Measurements from ENCODE around the gene BCAS3. TPM values are rescaled to one million over a fixed set of nuclear protein-coding genes. Genes with fewer than 3 reads are reported as not detected.

The BCAS3 gene
- total RNA-seq, 3 donors from 2014 or later, result 21.6 to 33.4 (median 32.1) TPM

GRCh38 chr17:61371606-61372005 is 694.0 kb downstream of the BCAS3 start:
- ATAC-seq, result no peak
- H3K4me3 ChIP-seq, result no peak overlapping the region
- no peak for TF ChIP-seq CTCF (IDR thresholded peaks at IDR 0.05)
- no peaks in the 10 kb centered on the region for H3K9me3 ChIP-seq
- DNase-seq, result no peak
- intact Hi-C loops (cut with DNase I, micrococcal nuclease), result no loop called here
- H3K4me1 ChIP-seq (ENCODE audit: low read depth), result no peaks in the 10 kb centered on the region
- no peaks in the 10 kb centered on the region for H3K36me3 ChIP-seq (ENCODE audit: low read depth)

GRCh38 chr17:61372436-61372835 is 694.8 kb downstream of the BCAS3 start:
- Histone ChIP-seq H3K4me1 (ENCODE audit: low read depth) (no peaks in the 10 kb centered on the region), H3K4me3 (no peak overlapping the region), H3K9me3 (no peaks in the 10 kb centered on the region), H3K36me3 (ENCODE audit: low read depth) (no peaks in the 10 kb centered on the region)
- TF ChIP-seq CTCF (IDR thresholded peaks at IDR 0.05), result no peak
- DNase-seq (no peak), ATAC-seq (no peak)
- intact Hi-C loops (cut with DNase I, micrococcal nuclease), result no loop called here

- Histone ChIP-seq H3K4me1 (ENCODE audit: low read depth) (no peaks in the 10 kb centered on the region), H3K4me3 (no peak overlapping the region), H3K9me3 (no peaks in the 10 kb centered on the region), H3K36me3 (ENCODE audit: low read depth) (no peaks in the 10 kb centered on the region)
- no peak for TF ChIP-seq CTCF (IDR thresholded peaks at IDR 0.05)
- intact Hi-C loops (cut with DNase I, micrococcal nuclease), result no loop called here
- ATAC-seq, result no peak
- DNase-seq, result no peak
Measured at GRCh38 chr17:61376931-61377838, 699.5 kb downstream of the BCAS3 start.

GRCh38 chr17:61378658-61379456 is 701.2 kb downstream of the BCAS3 start:
- no peaks in the 10 kb centered on the region for H3K4me1 ChIP-seq (ENCODE audit: low read depth)
- DNase-seq, result no peak
- no peak for TF ChIP-seq CTCF (IDR thresholded peaks at IDR 0.05)
- ATAC-seq, result no peak
- intact Hi-C loops (cut with DNase I, micrococcal nuclease), result no loop called here
- no peak overlapping the region for H3K4me3 ChIP-seq
- no peaks in the 10 kb centered on the region for H3K36me3 ChIP-seq (ENCODE audit: low read depth)
- H3K9me3 ChIP-seq, result no peaks in the 10 kb centered on the region

- H3K36me3 ChIP-seq (ENCODE audit: low read depth), result no peaks in the 10 kb centered on the region
- no peak for DNase-seq
- no peaks in the 10 kb centered on the region for H3K4me1 ChIP-seq (ENCODE audit: low read depth)
- no peak overlapping the region for H3K4me3 ChIP-seq
- intact Hi-C loops (cut with DNase I, micrococcal nuclease), result no loop called here
- no peak for TF ChIP-seq CTCF (IDR thresholded peaks at IDR 0.05)
- ATAC-seq, result no peak
- no peaks in the 10 kb centered on the region for H3K9me3 ChIP-seq
Measured at GRCh38 chr17:61379457-61380216, 702.0 kb downstream of the BCAS3 start.

Measured in mucosa of descending colon (tissue), 3 donors.